HG03175 (cell line): ENCODE measurements around the gene NQO2.
"Not testable (repeated sequence)": the region's sequence is repeated elsewhere in the genome, so short reads cannot be mapped to it uniquely, and the experiment has no call there.

Experiments
- ATAC-seq: cut with Tn5 transposase; IDR thresholded peaks from one replicate; pipeline ENCODE4 v1.9.1; 2021; ENCODE audit warnings: mild to moderate bottlenecking, moderate library complexity; ENCODE audit not compliant: unreplicated experiment

The NQO2 gene

DNA sequence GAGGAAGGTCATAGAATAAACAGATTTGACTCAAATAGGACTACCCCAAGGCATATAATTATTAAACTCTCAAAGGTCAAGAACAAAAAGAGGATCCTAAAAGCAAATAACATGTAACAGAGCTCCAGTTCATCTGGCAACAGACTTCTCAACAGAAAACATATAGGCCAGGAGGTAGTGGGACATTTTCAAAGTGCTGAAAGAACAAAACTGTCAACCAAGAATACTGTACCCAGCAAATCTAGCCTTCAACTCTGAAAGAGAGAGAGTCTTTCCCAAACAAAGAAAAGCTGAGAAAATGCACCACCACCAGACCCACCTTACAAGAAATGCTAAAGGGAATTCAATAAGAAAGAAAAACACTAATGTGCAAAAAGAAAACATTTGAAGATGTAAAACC is 11.9 kb downstream of the NQO2 start:
- ATAC-seq: no peak

DNA sequence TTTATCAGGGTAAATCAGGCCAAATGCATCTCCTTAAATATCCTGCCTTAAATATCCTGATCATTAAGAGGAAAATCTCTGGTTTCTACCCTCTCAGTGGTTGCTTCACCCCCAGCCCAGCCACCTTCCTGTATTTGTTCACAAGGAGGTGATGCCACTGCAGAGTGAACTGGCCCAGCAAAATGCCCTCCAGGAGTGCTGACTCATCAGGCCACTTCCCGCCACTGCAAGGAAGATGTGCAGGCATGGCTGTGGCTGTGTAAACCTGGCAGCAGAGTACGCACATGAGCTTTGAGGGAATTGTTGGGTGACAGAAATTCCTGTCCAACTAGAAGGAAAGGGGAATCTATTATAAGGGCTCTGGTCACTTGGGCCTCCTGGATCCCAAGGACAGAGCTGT is 13.8 kb downstream of the NQO2 start:
- ATAC-seq: no peak

DNA sequence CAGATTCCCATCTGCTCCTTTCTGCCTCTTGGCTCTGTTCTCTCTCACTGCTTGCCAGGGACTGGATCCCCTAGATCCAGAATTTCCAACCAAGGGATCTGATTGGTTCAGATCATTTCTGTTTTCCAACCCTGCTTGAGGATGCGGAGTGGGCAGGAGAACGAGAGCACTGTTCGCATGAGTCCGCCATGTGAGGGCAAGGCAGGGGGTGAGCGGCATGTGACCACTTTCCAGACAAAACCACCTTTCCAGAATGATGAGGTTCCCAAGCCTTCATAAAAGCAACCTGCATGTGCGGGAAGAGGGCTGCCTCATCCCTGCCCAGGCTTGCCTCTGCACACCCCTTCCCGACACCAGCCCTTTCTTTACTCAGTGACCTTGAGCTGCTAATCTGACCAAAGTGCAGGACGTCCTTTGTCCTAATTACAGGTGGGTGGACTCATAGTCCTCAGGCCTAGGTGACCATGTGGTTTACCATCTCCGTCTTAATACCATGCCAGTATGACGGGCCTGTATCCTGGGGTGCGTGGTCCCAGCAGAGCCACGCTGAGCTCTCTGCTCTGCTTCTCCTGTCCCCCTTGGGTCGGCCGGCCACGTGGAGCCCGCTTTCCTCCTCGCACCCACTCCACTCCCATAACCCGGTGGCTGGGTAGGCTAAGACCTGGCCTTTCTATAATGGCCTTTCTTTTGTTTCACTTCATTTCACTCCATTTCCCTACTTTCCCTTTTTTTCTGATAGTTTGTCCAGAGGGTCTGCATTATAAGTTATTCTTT is 14.4 kb downstream of the NQO2 start:
- ATAC-seq: no peak

DNA sequence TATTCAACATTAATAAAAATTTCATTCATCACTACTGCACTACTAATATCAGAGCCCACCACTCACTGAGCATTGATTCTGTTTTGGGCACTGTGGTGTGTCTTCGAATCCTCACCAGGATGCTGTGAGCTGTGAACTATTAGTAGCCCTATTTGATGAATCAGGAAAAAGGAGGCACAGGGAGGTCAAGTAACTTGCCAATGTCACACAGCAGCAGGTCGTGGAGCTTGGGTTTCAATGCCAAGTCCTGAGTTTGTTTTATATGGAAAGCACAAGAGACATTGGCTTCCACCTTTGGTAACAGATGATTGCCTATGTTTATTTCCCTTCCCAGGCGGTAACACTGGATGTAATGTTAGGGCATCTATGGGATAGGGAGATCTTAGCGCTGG is 15.0 kb downstream of the NQO2 start:
- ATAC-seq: no peak

DNA sequence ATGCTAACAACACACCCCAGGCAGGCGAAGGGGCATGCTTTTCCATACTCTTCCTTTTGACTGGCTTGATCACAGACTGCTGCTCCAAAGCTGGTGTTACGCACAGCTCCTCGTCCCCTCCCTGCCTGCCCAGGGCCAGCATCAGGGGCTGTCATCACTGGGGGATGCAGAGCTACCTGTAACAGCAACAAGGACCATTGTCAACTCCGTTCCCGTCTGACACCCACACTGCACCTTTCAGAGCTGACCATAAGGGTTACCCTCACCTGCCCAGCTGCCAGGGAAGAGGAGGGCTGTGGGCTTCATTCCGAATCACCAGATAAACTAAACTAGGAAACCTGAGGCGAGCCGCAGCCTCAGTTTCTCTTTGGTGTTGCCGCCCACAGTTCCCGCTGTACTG is 15.4 kb downstream of the NQO2 start:
- ATAC-seq: no peak

DNA sequence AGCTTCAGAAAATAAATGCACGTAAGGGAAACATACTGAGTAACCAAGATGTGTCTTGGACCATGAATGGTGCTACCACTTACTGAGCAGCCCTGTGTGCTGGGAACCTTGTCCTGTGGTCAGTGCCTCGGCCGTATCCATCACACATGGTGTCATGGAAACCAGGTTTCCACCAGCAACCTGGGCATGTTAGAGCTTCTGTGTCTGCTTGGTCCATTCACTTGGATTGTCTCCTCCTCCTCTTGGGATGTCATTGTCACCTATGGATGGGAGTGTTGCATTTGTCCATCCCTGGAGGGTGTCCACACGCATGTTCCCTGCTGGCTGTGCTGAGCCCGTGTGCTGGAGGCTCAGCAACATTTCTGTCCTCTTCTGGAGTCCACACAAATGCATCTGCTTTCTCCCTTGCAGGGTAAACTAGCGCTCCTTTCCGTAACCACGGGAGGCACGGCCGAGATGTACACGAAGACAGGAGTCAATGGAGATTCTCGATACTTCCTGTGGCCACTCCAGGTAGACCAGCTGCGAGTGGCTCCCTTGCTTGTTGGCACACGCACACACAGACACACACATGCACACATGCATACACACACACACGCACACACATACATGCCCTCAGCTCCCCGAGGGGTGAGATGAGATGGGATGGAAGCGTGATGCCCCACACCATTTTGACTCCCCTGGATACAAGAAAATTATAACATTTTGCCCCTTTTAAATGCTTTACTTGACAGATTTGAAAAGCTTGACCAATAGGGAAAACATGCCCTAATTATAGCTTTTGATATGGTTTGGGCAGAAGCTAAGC is 17.0 kb downstream of the NQO2 start:
- no peak for ATAC-seq

DNA sequence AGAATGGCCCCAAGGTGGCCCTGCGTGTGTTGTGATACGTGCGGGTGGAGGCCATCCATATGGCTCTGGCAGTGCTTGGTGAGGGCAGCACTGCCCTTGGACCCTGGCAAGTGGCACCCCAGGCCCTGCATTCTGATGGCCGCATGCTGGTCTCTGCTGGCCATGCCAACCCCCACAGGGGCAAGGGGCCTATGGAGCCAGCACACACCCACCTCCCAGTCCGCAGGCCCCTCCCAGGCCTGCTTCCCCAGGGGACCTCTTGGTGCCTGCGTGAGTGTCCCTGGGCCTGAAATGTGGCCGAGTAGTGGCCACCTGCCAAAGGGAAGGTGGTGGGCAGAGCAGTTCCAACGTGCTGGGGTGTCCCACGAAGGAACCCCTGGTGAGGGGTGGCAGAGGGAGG is 17.6 kb downstream of the NQO2 start:
- ATAC-seq: no peak

DNA sequence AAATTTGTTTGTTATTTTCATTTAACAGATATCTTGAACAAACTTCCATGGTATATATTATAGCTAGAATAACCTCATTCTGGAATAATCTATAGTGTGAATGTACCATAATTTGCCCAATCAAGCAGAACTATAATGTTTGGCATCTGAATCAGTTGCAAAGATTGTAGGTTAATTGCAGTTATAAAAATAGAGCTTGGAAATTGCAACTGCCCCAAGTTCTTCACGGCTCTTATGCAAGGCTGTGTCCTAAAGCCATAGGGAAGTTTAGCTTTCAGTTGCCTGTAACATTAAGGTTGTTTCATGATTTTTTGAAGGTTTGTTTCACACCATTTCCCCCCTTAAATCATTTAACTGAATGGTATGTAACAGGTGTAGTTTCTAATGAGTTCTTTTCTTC is 19.4 kb downstream of the NQO2 start:
- ATAC-seq: no peak

DNA sequence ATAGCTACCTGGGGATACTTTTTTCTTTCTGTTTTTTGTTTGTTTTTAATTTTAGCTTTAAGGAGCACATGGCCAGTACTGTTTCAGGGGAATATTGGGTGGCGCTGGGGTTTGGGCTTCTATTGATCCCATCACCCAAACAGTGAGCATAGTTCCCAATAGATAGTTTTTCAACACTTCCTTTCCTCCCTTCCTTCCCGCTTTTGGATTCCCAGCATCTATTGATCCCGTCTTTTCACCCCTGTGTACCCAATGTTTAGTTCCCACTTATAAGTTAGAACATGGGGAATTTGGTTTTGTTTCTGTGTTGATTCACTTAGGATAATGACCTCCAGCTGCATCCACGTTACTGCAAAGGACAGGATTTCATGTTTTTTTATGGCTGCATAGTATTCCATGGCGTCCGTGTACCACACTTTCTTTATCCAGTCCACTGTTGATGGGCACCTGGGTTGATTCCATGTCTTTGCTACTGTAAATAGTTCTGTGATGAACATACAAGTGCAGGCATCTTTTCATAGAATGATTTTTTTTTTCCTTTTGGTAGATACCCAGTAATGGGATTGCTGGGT is 20.1 kb downstream of the NQO2 start:
- no peak for ATAC-seq

DNA sequence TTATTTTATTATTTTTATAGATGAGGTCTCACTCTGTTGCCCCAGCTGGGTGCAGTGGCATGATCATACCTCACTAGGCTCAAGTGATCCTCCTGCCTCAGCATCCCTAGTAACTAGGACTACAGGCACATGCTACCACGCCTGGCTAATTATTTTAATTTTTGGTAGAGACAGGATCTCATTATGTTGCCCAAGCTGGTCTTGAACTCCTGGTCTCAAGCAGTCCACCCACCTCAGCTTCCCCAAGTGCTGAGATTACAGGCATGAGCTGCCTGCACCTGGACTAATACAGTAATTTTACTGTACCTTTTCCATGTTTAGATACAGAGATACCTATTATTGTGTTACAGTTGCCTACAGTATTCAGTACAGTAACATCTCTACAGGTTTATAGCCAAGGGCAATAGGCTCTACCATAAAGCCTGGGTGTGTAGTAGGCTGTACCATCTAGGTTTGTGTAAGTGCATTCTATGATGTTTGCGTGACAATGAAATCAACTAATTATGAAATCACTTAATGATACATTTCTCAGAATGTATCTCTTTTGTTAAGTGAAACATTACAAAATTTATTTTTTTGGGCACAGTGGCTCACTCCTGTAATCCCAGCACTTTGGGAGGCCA is 21.4 kb downstream of the NQO2 start:
- not testable (repeated sequence) for ATAC-seq

DNA sequence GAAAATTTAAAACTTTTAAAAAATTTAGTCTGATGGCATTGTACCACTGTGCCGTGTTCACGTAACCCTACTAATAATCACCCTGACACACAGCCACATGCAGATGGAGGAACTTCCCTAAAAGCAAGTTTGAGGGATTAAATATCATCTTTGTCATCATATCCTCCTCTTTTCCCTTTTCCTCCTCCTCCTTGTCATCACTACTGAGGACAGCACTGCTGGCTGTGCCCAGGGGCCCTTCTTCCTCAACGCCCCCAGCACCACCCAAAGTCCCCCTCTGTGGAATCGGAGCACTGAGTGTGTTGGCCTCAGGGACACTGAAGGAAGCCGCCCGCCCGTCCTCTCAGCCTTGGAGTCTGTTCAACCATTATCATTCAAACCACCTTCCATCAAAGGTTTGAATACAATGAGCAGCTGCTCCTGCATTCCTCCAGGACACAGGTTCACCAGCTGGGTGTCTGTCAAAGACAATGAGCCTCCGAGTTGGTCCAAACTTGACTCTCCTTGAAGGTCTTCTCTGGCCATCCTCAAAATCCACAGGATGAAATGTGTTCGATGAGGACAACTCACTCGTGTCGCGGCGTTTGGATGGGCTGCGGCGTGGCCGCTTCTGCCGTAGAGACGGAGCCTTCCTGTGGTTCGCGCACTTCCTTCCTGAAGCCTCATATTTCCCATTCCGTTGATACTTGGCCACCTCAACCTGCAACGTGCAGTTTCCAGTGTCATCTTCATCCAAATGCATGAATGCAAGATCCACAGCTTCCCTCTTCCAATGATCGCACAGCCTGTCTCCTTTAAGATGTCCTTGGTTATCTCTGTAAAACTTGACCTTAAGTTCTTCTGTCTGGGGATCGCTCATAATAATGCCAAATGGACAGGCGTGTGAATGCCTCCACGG is 23.3 kb downstream of the NQO2 start:
- no peak for ATAC-seq

DNA sequence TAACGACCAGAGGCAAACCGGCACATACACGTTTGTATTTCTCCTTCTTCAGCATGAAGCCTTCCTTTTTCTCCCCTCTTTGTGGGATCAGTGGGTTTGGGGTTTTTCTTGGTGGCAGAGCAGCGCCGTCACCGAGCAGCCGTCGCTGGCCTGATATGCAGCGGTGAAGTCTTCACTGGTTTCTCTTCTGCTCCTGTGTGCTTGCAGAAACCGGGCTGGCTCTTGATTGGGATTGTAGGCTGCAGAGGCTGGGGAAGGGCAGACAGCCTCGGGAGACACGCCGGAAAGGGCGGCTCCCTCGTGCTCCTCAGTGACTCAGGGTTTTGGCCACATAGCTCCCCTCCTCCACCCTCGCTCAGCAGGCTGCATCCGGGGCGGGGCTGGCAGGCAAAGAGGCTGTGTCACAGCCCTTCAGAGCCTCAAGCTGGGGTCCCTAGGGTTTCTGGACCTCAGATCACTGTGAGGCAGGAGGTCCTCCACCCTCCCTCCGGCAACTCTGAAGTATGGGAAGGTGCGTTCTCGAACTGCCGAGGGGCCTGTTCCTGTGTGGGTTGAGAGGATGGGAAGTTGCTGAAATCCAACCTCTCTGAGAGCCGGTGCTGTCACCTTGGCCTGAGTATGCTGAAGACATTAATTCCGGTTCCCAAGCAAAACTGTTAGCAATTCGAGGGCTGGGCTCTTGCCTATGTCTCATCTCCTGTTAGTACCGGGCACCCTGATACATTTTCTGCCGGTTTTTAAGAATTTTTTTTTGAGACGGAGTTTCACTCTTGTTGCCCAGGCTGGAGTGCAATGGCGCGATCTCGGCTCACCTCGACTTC is 24.2 kb downstream of the NQO2 start:
- ATAC-seq: peak; percentile 73

DNA sequence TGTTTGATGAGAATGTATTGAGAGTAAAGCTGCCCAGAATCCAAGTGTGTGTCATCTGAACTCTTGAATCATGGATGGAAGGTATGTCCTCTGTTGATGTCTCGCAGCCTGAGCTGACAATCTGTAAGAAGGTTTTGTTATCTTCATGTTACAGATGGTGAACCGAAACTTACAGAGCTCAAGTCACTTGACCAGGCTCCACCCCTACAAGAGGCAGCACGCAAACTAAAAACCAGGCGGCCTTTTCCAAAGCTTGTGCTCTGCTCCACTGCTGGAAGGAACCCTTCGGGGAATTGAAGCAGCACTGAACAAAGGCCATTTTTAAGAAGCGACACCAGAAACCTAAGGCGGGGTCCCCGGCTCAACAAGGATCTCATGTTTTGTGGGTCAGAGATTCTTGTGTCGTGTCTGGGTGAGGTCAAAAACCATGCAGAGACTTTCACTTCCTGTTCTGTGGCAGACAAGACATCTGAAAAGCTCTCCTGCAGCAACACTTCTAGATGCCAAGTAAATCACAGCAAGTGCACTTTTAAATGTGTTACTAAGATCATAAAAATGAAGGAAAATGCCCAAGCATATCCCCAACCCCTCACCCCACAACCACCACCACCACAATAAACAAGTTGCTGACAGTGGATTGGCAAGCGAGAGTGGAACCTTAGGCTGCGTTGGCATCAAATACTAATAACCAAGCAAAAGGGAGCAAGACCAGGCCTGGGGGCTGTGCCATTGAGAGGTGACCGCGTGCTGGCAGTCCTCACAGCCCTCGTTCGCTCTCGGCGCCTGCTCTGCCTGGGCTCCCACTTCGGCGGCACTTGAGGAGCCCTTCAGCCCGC is 27.3 kb downstream of the NQO2 start:
- ATAC-seq: peak; percentile 77

DNA sequence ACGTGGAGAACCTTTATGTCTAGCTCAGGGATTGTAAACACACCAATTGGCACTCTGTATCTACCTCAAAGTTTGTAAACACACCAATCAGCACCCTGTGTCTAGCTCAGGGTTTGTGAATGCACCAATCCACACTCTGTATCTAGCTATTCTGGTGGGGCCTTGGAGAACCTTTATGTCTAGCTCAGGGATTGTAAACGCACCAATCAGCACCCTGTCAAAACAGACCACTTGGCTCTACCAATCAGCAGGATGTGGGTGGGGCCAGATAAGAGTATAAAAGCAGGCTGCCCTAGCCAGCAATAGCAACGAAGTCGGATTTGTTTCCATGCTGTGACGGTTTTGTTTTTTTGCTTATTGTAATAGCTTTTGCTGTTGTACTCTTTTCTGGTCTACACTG is 28.5 kb downstream of the NQO2 start:
- ATAC-seq: not testable (repeated sequence)

DNA sequence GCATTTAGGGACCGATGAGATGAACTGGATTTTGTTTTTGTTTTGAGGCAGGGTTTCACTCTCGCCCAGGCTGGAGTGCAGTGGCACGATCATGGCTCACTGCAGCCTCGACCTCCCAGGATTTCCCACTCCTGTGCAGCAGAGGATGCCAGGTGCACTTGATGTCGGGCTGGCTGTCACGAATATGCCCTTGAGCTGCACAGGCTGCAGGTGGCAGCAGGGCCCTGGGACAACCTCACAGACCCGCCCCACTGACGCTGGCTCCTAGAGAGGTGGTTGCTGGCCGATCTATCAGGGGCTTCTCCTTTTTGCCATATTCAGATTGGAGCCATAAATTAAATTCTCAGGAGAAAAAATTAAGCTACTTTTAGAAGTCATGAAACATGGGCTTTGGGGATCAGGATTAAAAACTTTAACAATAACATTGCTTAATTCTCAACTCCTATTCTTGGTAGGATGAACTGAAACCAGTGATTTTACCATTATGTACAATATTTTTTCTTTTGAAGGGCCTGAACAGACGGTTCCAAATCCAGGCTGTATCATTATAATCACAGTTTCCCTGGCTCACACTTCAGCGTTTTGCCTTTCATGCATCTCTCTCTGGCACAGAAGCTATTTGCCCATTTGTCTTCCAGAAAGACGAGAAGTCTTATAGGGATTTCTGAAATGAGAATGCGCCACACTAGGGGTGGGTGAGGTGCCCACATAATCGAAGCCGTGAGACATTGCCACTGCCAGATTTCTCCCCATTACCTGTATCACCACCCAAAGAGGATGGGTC is 32.4 kb downstream of the NQO2 start:
- ATAC-seq: no peak

DNA sequence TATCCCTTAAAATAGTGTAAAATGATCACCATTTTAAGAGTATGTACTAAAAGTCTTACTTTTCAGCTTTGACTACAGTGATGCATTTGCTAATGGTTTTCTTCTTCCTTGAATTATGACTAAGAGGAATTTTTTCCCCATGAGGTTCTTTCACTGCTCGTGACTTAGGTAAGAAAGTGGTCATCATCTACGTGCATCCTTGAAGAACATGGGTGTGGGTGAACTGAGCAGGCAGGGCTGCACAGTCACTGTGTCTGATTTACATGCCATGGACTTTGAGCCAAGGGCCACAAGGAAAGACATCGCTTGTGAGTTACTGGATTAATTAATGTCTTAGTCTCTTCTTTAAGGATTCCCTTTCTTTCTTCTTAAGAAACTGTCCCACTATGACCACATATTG is 33.3 kb downstream of the NQO2 start:
- ATAC-seq: no peak

DNA sequence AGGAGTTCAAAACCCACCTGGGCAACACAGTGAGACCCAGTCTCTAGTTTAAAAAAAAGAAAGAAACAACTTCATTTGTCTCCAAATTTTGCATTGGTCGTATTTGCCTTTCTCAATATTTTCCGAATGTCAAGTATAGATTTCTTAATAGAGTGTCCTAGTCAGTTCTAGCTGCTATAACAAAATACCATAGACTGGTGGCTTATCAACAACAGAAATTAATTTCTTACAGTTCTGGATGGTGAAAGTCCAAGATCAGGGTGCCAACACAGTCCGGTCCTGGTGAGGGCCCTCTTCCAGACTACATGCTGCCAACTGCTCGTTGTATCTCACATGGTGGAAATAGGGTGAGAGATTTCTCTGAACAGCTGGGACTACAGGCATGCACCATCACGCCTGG is 34.0 kb downstream of the NQO2 start:
- ATAC-seq: no peak

DNA sequence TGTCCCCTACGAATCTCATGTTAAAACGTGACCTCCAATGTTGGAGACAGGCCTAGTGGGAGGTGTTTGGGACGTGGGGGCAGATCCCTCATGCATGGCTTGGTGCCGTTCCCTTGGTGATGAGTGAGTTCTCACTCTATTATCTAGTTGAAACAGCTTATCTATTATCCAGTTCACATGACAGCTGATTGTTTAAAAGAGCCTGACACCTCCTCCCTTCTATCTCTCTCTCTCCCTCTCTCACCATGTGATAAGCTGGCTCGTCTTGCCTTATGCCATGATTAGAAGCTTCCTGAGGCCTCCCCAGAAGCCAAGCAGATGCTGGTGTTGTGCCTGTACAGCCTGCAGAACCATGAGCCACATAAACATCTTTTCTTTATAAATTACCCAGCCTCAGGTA is 35.7 kb downstream of the NQO2 start:
- ATAC-seq: no peak
